ENCODE data around the gene ATP8B4. TPM values are rescaled to one million over a fixed set of nuclear protein-coding genes. Genes with fewer than 3 reads are reported as not detected.

Gene ATP8B4
- total and polyA plus RNA-seq, 4 donors: 1.9 to 19.7 (median 12.4) TPM

DNA sequence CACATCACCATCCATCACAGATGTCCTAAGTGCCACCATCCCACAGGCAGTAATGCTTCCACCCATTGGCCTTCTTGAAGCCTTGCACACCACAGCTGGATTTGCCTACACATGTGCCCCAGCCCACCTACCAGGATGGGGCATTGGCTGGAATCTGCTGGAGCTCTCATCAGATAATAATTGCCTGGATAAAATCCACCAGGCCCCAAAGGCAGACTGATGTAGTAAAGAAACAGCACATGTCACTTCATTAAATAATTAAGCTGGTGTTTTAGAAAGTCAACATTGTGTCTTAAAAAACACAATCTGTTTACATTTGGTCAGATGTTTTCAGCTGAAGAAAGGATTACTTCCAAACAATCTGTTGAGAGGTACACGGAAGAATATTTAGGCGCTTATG lies 229.5 kb downstream of the ATP8B4 start:
- Histone ChIP-seq H3K27me3 (ENCODE audit: control insufficient read depth in 4 of 4, insufficient read depth in 4 of 4, low read length in 3 of 4) (no peaks in the 10 kb centered on the region), H3K27ac (ENCODE audit: low read depth in 1 of 2, low read length in 2 of 2) (no peak overlapping the region), H3K36me3 (ENCODE audit: control insufficient read depth in 4 of 4, insufficient read depth in 3 of 4, low read depth in 1 of 4, low read length in 3 of 4) (peaks cover 0 to 2% (median 0%) of the 10 kb centered on the region in 4 donors), H3K4me1 (ENCODE audit: control insufficient read depth in 4 of 4, insufficient read depth in 4 of 4, low read length in 3 of 4) (no peaks in the 10 kb centered on the region), H3K4me3 (ENCODE audit: low read depth in 1 of 3, low read length in 3 of 3) (no peak overlapping the region), H3K9ac (ENCODE audit: low read depth in 1 of 2, low read length in 2 of 2) (no peak overlapping the region), H3K9me3 (ENCODE audit: control insufficient read depth in 4 of 4, low read length in 3 of 4) (no peaks in the 10 kb centered on the region)
- no peak for DNase-seq (ENCODE audit: low spot score)
- TF ChIP-seq ATF3 (IDR thresholded peaks at IDR 0.05): no peak
- no peak for TF ChIP-seq RAD21 (IDR thresholded peaks at IDR 0.05)
- no peak for TF ChIP-seq FOXA1 (IDR thresholded peaks at IDR 0.05)
- TF ChIP-seq, protein P1, sequence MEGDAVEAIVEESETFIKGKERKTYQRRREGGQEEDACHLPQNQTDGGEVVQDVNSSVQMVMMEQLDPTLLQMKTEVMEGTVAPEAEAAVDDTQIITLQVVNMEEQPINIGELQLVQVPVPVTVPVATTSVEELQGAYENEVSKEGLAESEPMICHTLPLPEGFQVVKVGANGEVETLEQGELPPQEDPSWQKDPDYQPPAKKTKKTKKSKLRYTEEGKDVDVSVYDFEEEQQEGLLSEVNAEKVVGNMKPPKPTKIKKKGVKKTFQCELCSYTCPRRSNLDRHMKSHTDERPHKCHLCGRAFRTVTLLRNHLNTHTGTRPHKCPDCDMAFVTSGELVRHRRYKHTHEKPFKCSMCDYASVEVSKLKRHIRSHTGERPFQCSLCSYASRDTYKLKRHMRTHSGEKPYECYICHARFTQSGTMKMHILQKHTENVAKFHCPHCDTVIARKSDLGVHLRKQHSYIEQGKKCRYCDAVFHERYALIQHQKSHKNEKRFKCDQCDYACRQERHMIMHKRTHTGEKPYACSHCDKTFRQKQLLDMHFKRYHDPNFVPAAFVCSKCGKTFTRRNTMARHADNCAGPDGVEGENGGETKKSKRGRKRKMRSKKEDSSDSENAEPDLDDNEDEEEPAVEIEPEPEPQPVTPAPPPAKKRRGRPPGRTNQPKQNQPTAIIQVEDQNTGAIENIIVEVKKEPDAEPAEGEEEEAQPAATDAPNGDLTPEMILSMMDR (IDR thresholded peaks at IDR 0.05; ENCODE audit: low read depth, low read length, missing input control): no peak
- TF ChIP-seq YY1 (IDR thresholded peaks at IDR 0.05): no peak
- 97% methylated on average over 2 of the region's 2 CpGs for WGBS

DNA sequence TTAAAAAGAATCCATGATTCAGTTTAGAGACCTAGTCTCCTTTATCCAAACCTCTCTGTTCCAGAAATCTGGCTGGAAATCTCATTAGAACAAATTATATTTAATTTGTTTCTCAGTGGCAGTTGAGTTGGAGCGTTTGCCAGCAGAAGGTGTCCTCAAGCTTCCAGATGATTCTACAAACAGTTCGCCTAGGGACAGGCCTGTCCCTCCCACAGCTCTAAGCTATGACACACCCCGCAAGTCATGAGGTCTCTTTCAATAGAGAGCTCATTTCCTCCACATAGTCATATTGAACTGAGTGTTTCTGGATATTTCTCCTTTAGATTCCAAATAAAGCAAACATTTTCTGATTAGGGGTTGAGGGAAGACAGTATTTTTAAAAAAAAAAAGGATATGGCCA lies 230.3 kb downstream of the ATP8B4 start:
- no peak overlapping the region for H3K9ac ChIP-seq (ENCODE audit: low read depth in 1 of 2, low read length in 2 of 2)
- no peak overlapping the region for H3K4me3 ChIP-seq (ENCODE audit: low read depth in 1 of 3, low read length in 3 of 3)
- 90% methylated on average over 3 of the region's 3 CpGs for WGBS
- H3K36me3 ChIP-seq (ENCODE audit: control insufficient read depth in 4 of 4, insufficient read depth in 3 of 4, low read depth in 1 of 4, low read length in 3 of 4): peaks cover 0 to 2% (median 0%) of the 10 kb centered on the region in 4 donors
- no peak for DNase-seq (ENCODE audit: low spot score)
- no peaks in the 10 kb centered on the region for H3K27me3 ChIP-seq (ENCODE audit: control insufficient read depth in 4 of 4, insufficient read depth in 4 of 4, low read length in 3 of 4)
- H3K9me3 ChIP-seq (ENCODE audit: control insufficient read depth in 4 of 4, low read length in 3 of 4): no peaks in the 10 kb centered on the region
- no peaks in the 10 kb centered on the region for H3K4me1 ChIP-seq (ENCODE audit: control insufficient read depth in 4 of 4, insufficient read depth in 4 of 4, low read length in 3 of 4)
- H3K27ac ChIP-seq (ENCODE audit: low read depth in 1 of 2, low read length in 2 of 2): no peak overlapping the region
- TF ChIP-seq FOXA1 (IDR thresholded peaks at IDR 0.05): no peak
- no peak for TF ChIP-seq SP1 (IDR thresholded peaks at IDR 0.05)
- TF ChIP-seq RXRA (IDR thresholded peaks at IDR 0.05): no peak
- TF ChIP-seq, protein P1 (IDR thresholded peaks at IDR 0.05; ENCODE audit: low read depth, low read length, missing input control): no peak
- no peak for TF ChIP-seq HNF4A (conservative IDR thresholded peaks at IDR 0.05)
- TF ChIP-seq, protein P2, sequence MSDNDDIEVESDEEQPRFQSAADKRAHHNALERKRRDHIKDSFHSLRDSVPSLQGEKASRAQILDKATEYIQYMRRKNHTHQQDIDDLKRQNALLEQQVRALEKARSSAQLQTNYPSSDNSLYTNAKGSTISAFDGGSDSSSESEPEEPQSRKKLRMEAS (IDR thresholded peaks at IDR 0.05): no peak
- TF ChIP-seq YY1 (IDR thresholded peaks at IDR 0.05): no peak
- no peak for TF ChIP-seq RAD21 (IDR thresholded peaks at IDR 0.05)
- no peak for TF ChIP-seq TAF1 (conservative IDR thresholded peaks at IDR 0.05)
- no peak for TF ChIP-seq GABPA (IDR thresholded peaks at IDR 0.05 in 1 of 2, conservative IDR thresholded peaks at IDR 0.05 in 1 of 2)
- no peak for TF ChIP-seq HNF4G (IDR thresholded peaks at IDR 0.05)
- no peak for TF ChIP-seq FOXA2 (IDR thresholded peaks at IDR 0.05)
- TF ChIP-seq EGR1 (IDR thresholded peaks at IDR 0.05; ENCODE audit: low read depth in 2 of 2): no peak
- TF ChIP-seq, protein P3, sequence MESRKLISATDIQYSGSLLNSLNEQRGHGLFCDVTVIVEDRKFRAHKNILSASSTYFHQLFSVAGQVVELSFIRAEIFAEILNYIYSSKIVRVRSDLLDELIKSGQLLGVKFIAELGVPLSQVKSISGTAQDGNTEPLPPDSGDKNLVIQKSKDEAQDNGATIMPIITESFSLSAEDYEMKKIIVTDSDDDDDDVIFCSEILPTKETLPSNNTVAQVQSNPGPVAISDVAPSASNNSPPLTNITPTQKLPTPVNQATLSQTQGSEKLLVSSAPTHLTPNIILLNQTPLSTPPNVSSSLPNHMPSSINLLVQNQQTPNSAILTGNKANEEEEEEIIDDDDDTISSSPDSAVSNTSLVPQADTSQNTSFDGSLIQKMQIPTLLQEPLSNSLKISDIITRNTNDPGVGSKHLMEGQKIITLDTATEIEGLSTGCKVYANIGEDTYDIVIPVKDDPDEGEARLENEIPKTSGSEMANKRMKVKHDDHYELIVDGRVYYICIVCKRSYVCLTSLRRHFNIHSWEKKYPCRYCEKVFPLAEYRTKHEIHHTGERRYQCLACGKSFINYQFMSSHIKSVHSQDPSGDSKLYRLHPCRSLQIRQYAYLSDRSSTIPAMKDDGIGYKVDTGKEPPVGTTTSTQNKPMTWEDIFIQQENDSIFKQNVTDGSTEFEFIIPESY (IDR thresholded peaks at IDR 0.05): no peak
- no peak for TF ChIP-seq JUND (IDR thresholded peaks at IDR 0.05)

All from liver (tissue), 9 donors.